Activated T-cell treated with anti-CD3 and anti-CD28 coated beads for 48 hours (primary cell): Measurements from ENCODE around the gene UQCRHL.
"Not testable (repeated sequence)": the region's sequence is repeated elsewhere in the genome, so short reads cannot be mapped to it uniquely, and the experiment has no call there.

Experiments
- DNase-seq: peaks from one replicate; pipeline ENCODE4 v3.0.0-alpha.2; 2020; ENCODE audit warnings: low read depth

The UQCRHL gene

GRCh38 chr1:15835205-15835740 lies 27.8 kb upstream of the UQCRHL start:
- DNase-seq, result no peak

GRCh38 chr1:15834406-15835204 lies 27.2 kb upstream of the UQCRHL start:
- DNase-seq, result peak; percentile 91

- DNase-seq, result no peak
Observed at GRCh38 chr1:15833842-15834405, 26.5 kb upstream of the UQCRHL start.

- DNase-seq, result peak; percentile 34
Observed at GRCh38 chr1:15833069-15833679, 25.7 kb upstream of the UQCRHL start.

- DNase-seq, result no peak
Observed at GRCh38 chr1:15830258-15830657, 22.8 kb upstream of the UQCRHL start.

- DNase-seq, result not testable (repeated sequence)
Observed at GRCh38 chr1:15828931-15829330, 21.5 kb upstream of the UQCRHL start.

GRCh38 chr1:15827567-15827966 lies 20.1 kb upstream of the UQCRHL start:
- not testable (repeated sequence) for DNase-seq

GRCh38 chr1:15826810-15827507 lies 19.5 kb upstream of the UQCRHL start:
- no peak for DNase-seq

- DNase-seq, result no peak
Observed at GRCh38 chr1:15825800-15826199, 18.4 kb upstream of the UQCRHL start.

- DNase-seq, result no peak
Observed at GRCh38 chr1:15820478-15820877, 13.0 kb upstream of the UQCRHL start.

- DNase-seq, result no peak
Observed at GRCh38 chr1:15816674-15817073, 9.2 kb upstream of the UQCRHL start.

- DNase-seq, result no peak
Observed at GRCh38 chr1:15810073-15810472, 2.6 kb upstream of the UQCRHL start.

- DNase-seq, result no peak
Observed at GRCh38 chr1:15808955-15809354, 1.5 kb upstream of the UQCRHL start.

GRCh38 chr1:15807121-15807520 lies 328 bp downstream of the UQCRHL start:
- DNase-seq, result no peak

GRCh38 chr1:15804060-15804459 lies 3.4 kb downstream of the UQCRHL start:
- no peak for DNase-seq

GRCh38 chr1:15803380-15803779 lies 4.1 kb downstream of the UQCRHL start:
- no peak for DNase-seq

GRCh38 chr1:15802234-15802965 lies 5.0 kb downstream of the UQCRHL start:
- DNase-seq, result no peak

GRCh38 chr1:15799928-15800835 lies 7.3 kb downstream of the UQCRHL start:
- DNase-seq, result no peak

- no peak for DNase-seq
Observed at GRCh38 chr1:15799004-15799867, 8.2 kb downstream of the UQCRHL start.
